Body of pancreas (tissue), 4 donors: ENCODE measurements around the gene HRH1.

Experiments
- CTCF ChIP-seq, 7 experiments: fragments of 450-650 bp in 4 of 7; fragments of 200-600 bp in 3 of 7; sonication (generic) in 3 of 7; IDR thresholded peaks; one replicate each; pipeline ENCODE4 v1.5.1; 2016 to 2019; ENCODE audit warnings: antibody characterized with exemption in 7 of 7
- POLR2A ChIP-seq, 3 donors: fragments of 450-650 bp; IDR thresholded peaks; one replicate each; pipeline ENCODE4 v1.6.1; 2016; ENCODE audit warnings: antibody characterized with exemption in 3 of 3, mild to moderate bottlenecking in 2 of 3

GRCh38 chr3:11274566-11275142 lies 120.4 kb downstream of the HRH1 start:
- TF ChIP-seq CTCF (IDR thresholded peaks at IDR 0.05), result no peak
- TF ChIP-seq POLR2A (IDR thresholded peaks at IDR 0.05), result no peak
